Mucosa of descending colon (tissue), 3 donors: ENCODE results near the gene TOR1B. TPM values are rescaled to one million over a fixed set of nuclear protein-coding genes. Genes with fewer than 3 reads are reported as not detected.
"Not testable (repeated sequence)": the region's sequence is repeated elsewhere in the genome, so short reads cannot be mapped to it uniquely, and the experiment has no call there.

Source experiments
- ATAC-seq: fragments of 200-7000 bp; cut with Tn5 transposase; one replicate; pipeline ENCODE4 v1.9.1; 2020; ENCODE audit warnings: mild to moderate bottlenecking, moderate library complexity
- DNase-seq, 3 donors: peaks; one replicate each; pipeline ENCODE4 v3.0.0-alpha.2; 2020
- H3K36me3 ChIP-seq: fragments of 200-600 bp; one replicate; pipeline ENCODE4 v1.8.0; 2021; ENCODE audit warnings: low read depth, mild to moderate bottlenecking
- H3K4me1 ChIP-seq: fragments of 200-600 bp; one replicate; pipeline ENCODE4 v1.8.0; 2021; ENCODE audit warnings: low read depth, mild to moderate bottlenecking
- H3K4me3 ChIP-seq: fragments of 200-600 bp; one replicate; pipeline ENCODE4 v1.8.0; 2021; ENCODE audit warnings: mild to moderate bottlenecking
- H3K9me3 ChIP-seq: fragments of 200-600 bp; one replicate; pipeline ENCODE4 v1.8.0; 2021; ENCODE audit warnings: mild to moderate bottlenecking
- CTCF ChIP-seq: fragments of 200-600 bp; IDR thresholded peaks from one replicate; pipeline ENCODE4 v1.8.0; 2022; ENCODE audit warnings: antibody characterized with exemption, mild to moderate bottlenecking
- intact Hi-C, 2 donors: fragments of 100-400 bp; cut with DNase I in 1 of 2; cut with micrococcal nuclease in 1 of 2; formaldehyde crosslinking; loops; one replicate each; pipeline versions ENCODE4 v1.11.0 to v1.11.1; 2022; cut with DNase I, micrococcal nuclease
- total RNA-seq, 3 donors: library from RNA; stranded (reverse); fragmentation: NEBNext Ultra II Directional in 2 of 3; extraction: Animal tissue kit (Norgen Biotek cat#: 25700) in 2 of 3; gene quantifications; one replicate each; pipeline versions ENCODE4 v1.2.1 to v1.2.4, GENCODE V29; 2021 to 2023
- donor health status: DM: no; HTN: no; CAD: no; lungs with moderate emphysema.
- donor health status: DM: no; HTN: no; CAD: no.
- donor health status: DM: no; HTN: yes; CAD: no.

TOR1B gene
- total RNA-seq, 3 donors from 2014 or later, result 37.3 to 63.5 (median 49.2) TPM

DNA sequence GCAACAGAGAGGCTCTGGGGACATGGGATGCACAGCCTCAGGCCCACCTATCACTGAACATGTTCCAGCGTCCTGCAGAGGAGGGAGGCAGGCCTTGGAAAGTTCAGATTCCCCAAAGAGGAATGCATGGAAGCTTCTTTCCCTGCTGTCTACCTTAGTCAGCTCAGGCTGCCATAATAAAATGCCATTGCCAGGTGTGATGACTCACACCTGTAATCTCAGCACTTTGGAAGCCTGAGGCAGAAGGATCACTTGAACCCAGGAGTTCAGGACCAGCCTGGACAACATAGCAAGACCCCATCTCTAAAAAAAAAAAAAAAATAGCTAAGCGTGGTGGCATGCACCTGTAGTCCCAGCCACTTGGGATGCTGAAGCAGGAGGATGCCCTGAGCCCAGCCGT, 24.5 kb upstream of the TOR1B start:
- no peak for ATAC-seq
- Histone ChIP-seq H3K4me3 (no peak overlapping the region), H3K9me3 (no peaks in the 10 kb centered on the region), H3K36me3 (no peaks in the 10 kb centered on the region), H3K4me1 (no peaks in the 10 kb centered on the region)
- intact Hi-C loops, result loop anchor here in 1 of 2 donors (10.0 kb wide), 1 partner anchor 644 kb away; no protein-coding TSS in a partner anchor
- DNase-seq, result no peak
- TF ChIP-seq CTCF, result no peak

DNA sequence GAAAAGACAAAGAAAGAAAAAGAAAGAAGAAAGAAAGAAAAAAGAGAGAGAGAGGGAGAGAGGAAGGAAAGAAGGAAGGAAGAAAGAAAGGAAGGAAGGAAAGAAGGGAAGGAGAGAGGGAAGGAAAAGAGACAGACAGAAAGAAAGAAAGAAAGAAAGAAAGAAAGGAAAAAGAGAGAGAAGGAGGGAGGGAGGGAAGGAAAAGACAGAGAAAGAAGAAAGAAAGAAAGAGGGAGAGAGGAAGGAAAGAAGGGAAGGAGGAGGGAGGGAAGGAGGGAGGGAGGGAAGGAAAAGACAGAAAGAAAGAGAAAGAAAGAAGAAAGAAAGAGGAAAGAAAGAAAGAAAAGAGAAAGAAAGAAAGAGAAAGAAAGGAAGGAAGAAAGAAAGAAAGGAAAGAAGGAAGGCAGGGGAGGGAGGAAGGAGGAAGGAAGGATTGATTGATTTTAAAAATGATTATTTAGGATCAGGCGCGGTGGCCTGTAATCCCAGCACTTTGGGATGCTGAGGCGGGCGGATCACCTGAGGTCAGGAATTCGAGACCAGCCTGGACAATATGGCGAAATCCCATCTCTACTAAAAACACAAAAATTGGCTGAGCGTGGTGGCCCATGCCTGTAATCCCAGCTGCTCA, 23.3 kb upstream of the TOR1B start:
- Histone ChIP-seq H3K36me3 (no peaks in the 10 kb centered on the region), H3K9me3 (no peaks in the 10 kb centered on the region), H3K4me1 (no peaks in the 10 kb centered on the region), H3K4me3 (no peak overlapping the region)
- DNase-seq (no peak), ATAC-seq (no peak)
- no peak for TF ChIP-seq CTCF
- intact Hi-C loops, result loop anchor here (5.0 to 10.0 kb wide), 2 partner anchors 132 to 645 kb away; no protein-coding TSS in a partner anchor

GRCh38 chr9:129781131-129781530, 21.9 kb upstream of the TOR1B start:
- Histone ChIP-seq H3K36me3 (no peaks in the 10 kb centered on the region), H3K9me3 (no peaks in the 10 kb centered on the region), H3K4me3 (no peak overlapping the region), H3K4me1 (no peaks in the 10 kb centered on the region)
- ATAC-seq, result no peak
- intact Hi-C loops, result loop anchor here in 1 of 2 donors (5.0 kb wide), 1 partner anchor 134 kb away; no protein-coding TSS in a partner anchor
- TF ChIP-seq CTCF, result no peak
- DNase-seq, result no peak

GRCh38 chr9:129781981-129782380, 21.0 kb upstream of the TOR1B start:
- Histone ChIP-seq H3K4me3 (no peak overlapping the region), H3K36me3 (no peaks in the 10 kb centered on the region), H3K9me3 (no peaks in the 10 kb centered on the region), H3K4me1 (no peaks in the 10 kb centered on the region)
- no peak for DNase-seq
- TF ChIP-seq CTCF, result no peak
- intact Hi-C loops, result loop anchor here in 1 of 2 donors (5.0 kb wide), 1 partner anchor 135 kb away; no protein-coding TSS in a partner anchor
- ATAC-seq, result no peak

- ATAC-seq (peak; percentile 98), DNase-seq (peak in 2 of 3 donors; percentile 65 to 82)
- Histone ChIP-seq H3K4me3 (no peak overlapping the region), H3K36me3 (no peaks in the 10 kb centered on the region), H3K4me1 (no peaks in the 10 kb centered on the region), H3K9me3 (no peaks in the 10 kb centered on the region)
- peak; percentile 67 for TF ChIP-seq CTCF
- intact Hi-C loops, result loop anchor here in 1 of 2 donors (5.0 kb wide), 1 partner anchor 136 kb away; no protein-coding TSS in a partner anchor
Measured at GRCh38 chr9:129783516-129784361, 19.2 kb upstream of the TOR1B start.

DNA sequence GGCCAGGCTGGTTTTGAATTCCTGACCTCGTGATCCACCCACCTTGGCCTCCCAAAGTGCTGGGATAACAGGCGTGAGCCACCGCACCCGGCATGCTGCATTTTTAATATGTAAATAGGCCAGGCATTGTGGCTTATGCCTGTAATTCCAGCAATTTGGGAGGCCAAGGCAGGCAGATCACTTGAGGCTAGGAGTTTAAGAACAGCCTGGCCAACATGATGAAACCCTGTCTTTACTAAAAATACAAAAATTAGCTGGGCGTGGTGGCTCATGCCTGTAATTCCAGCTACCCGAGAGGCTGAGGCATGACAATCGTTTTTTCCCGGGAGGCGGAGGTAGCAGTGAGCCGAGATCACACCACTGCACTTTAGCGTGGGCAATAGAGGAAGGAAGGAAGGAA, 18.0 kb upstream of the TOR1B start:
- intact Hi-C loops, result loop anchor here (5.0 kb wide), 3 partner anchors 43 to 138 kb away; no protein-coding TSS in a partner anchor
- not testable (repeated sequence) for H3K4me3 ChIP-seq, H3K9me3 ChIP-seq, H3K36me3 ChIP-seq, H3K4me1 ChIP-seq, DNase-seq, ATAC-seq
